Pancreas (tissue), 10 donors: ENCODE data around the gene VWF. TPM values are rescaled to one million over a fixed set of nuclear protein-coding genes. Genes with fewer than 3 reads are reported as not detected.

Experiments
- ATAC-seq, 4 donors: fragments of 200-7000 bp; cut with Tn5 transposase; one replicate each; pipeline versions ENCODE4 v1.8.0 to v1.9.1; 2020; ENCODE audit warnings: mild to moderate bottlenecking in 4 of 4, moderate library complexity in 4 of 4
- DNase-seq, 6 donors: peaks; one replicate each; pipeline ENCODE4 v3.0.0-alpha.2; 2020
- FAIRE-seq: peaks from 2 replicates; lab custom pipeline; 2012; peaks lifted over from hg19 to GRCh38; lab: Jason Lieb, UNC
- H3K27ac ChIP-seq, 4 donors: fragments of 200-600 bp; sonication (generic); 1 replicate in 3 of 4; 2 replicates in 1 of 4; pipeline versions ENCODE4 v1.5.0 to v1.8.0; 2020
- H3K27me3 ChIP-seq, 4 donors: fragments of 200-600 bp; one replicate each; pipeline ENCODE4 v1.8.0; 2021
- H3K36me3 ChIP-seq, 3 donors: fragments of 200-600 bp; sonication (generic) in 1 of 3; one replicate each; pipeline versions ENCODE4 v1.5.0 to v1.8.0; 2020 to 2021
- H3K4me1 ChIP-seq, 3 donors: fragments of 200-600 bp; one replicate each; pipeline ENCODE4 v1.8.0; 2021
- H3K4me3 ChIP-seq, 4 donors: fragments of 200-600 bp; sonication (generic) in 2 of 4; one replicate each; pipeline versions ENCODE4 v1.5.0 to v1.8.0; 2020 to 2021
- H3K9me3 ChIP-seq, 4 donors: fragments of 200-600 bp; one replicate each; pipeline ENCODE4 v1.8.0; 2021
- CTCF ChIP-seq, 4 donors: fragments of 200-600 bp; sonication (generic) in 3 of 4; IDR thresholded peaks; one replicate each; pipeline versions ENCODE4 v1.5.0 to v1.8.0; 2021; ENCODE audit warnings: antibody characterized with exemption in 4 of 4
- WGBS, 2 donors: extraction: QIAGEN DNeasy Blood & Tissue Kit; methylation state at CpG; one replicate each; pipeline ENCODE4 v1.1.7; 2013; 5-methylcytosine and 5-hydroxymethylcytosine counted together
- intact Hi-C, 3 donors: fragments of 100-400 bp; cut with DNase I; formaldehyde crosslinking; loops; one replicate each; pipeline versions ENCODE4 v1.11.1 to v1.14.2; 2022
- polyA plus RNA-seq, 2 donors: library from polyadenylated mRNA; stranded (reverse); fragments of 200-250 nt; gene quantifications; one replicate each; pipeline ENCODE4 v1.2.3, GENCODE V29; 2013
- total RNA-seq, 6 donors: library from RNA; stranded (reverse); fragmentation: NEBNext Ultra II Directional in 4 of 6; extraction: Animal tissue kit (Norgen Biotek cat#: 25700) in 4 of 6; gene quantifications; one replicate each; pipeline versions ENCODE4 v1.2.1 to v1.2.4, GENCODE V29; 2021 to 2023
- donor health status: healthy with polysubstance abuse.
- donor health status: DM: no; HTN: no; CAD: no; lungs with moderate emphysema.
- donor health status: DM: no; HTN: no; CAD: no.
- donor health status: control.
- donor health status: control.
- donor health status: Bipolar disorder and iron deficiency.
- donor health status: DM: yes; HTN: yes; CAD: no.
- donor health status: DM: no; HTN: no; CAD: no.
- donor health status: DM: no; HTN: no; CAD: no.
- donor health status: DM: yes; HTN: yes; CAD: no.

VWF gene
- total and polyA plus RNA-seq, 8 donors: 15.9 to 53.1 (median 29.1) TPM

DNA sequence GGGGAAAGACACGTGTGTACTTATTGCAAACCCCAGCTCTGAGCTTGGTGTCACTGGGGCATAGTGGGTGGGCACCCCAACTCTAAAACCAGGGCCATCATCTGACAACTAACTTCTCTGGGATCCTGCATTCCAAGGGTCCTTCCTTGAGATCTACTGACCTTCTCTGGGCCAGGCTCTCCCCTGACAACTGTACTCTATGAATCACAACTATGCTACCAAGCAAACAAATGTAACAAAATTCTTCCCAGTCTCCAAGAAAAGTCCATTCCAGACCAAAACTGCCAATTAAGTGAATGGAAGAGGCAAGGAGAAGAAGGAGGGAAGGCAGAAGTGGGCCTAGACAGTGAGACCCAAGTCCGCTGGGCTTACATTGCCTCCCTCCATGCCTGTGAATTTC lies 38.2 kb downstream of the VWF start:
- H3K9me3 ChIP-seq: no peaks in the 10 kb centered on the region
- TF ChIP-seq CTCF (IDR thresholded peaks at IDR 0.05): no peak
- no peak overlapping the region for H3K27ac ChIP-seq
- FAIRE-seq (no peak), ATAC-seq (no peak), DNase-seq (no peak)
- no peaks in the 10 kb centered on the region for H3K4me1 ChIP-seq
- H3K27me3 ChIP-seq: no peaks in the 10 kb centered on the region
- intact Hi-C loops: no loop called here
- 83 to 86% methylated on average over 2 of the region's 2 CpGs for WGBS, 2 donors
- H3K36me3 ChIP-seq: no peaks in the 10 kb centered on the region
- H3K4me3 ChIP-seq: no peak overlapping the region

DNA sequence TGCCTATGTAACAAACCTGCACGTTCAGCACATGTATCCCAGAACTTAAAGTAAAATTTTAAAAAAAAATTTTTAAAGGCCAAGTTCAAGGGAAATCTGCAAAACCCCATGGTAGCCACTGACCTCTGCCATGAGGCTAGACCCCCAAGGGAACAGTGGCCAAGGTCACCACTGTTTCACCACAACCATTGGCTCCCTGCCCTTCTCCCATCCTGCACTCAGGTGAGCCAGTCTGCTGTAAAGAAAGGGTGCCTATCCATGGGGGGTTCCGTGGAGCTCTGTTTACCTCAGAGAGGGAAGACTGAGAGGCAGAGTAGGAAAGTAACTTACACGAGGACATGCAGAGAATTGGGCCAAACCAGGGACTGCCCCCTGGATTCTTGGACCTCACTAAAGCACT lies 38.6 kb downstream of the VWF start:
- 61 to 62% methylated on average over 3 of the region's 3 CpGs for WGBS, 2 donors
- Histone ChIP-seq H3K36me3 (no peaks in the 10 kb centered on the region), H3K27me3 (no peaks in the 10 kb centered on the region), H3K27ac (no peak overlapping the region), H3K4me3 (no peak overlapping the region), H3K4me1 (no peaks in the 10 kb centered on the region), H3K9me3 (no peaks in the 10 kb centered on the region)
- FAIRE-seq (no peak), ATAC-seq (no peak), DNase-seq (no peak)
- no peak for TF ChIP-seq CTCF (IDR thresholded peaks at IDR 0.05)
- intact Hi-C loops: no loop called here

- ATAC-seq (no peak), DNase-seq (no peak), FAIRE-seq (no peak)
- no peaks in the 10 kb centered on the region for H3K9me3 ChIP-seq
- intact Hi-C loops: no loop called here
- no peaks in the 10 kb centered on the region for H3K4me1 ChIP-seq
- H3K36me3 ChIP-seq: no peaks in the 10 kb centered on the region
- H3K27me3 ChIP-seq: no peaks in the 10 kb centered on the region
- WGBS, 2 donors: 91 to 93% methylated on average over 6 of the region's 6 CpGs
- no peak overlapping the region for H3K4me3 ChIP-seq
- no peak overlapping the region for H3K27ac ChIP-seq
- TF ChIP-seq CTCF (IDR thresholded peaks at IDR 0.05): no peak
Measured at GRCh38 chr12:6084969-6085450, 39.5 kb downstream of the VWF start.

DNA sequence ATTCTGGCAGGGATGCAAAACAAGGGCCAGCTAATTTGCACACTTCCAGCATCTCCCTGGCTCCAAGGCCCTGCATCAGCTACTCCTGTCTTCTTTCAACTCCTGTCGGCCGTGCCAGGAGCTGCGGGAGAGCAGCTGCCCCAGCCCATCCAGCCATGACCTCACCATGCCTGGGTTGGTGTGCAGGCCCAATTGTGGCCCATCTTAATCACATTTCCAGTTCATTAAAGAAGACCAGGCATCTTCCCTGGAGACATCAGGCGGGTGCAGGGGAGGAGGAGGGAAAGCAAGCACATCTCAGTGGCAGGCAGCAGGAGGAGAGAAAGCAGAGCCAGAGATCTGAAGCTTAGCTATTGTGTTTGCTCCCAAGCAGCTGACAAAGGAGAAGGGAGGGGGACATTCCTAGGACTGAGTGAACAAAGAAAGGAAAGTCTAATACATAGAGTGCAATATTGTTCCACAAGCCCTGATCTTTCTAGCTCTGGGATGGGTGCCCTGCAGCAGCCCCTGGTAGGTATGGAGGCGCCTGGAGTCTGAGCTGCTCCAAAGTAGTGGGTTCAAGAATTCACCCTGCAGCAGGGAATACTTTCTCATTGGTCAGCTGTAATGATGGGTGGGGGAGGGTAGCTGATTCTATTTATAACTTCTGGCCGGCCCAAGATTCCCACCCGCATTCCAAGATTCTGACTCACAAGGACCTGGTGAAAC lies 40.1 kb downstream of the VWF start:
- no peak overlapping the region for H3K27ac ChIP-seq
- no peak for TF ChIP-seq CTCF (IDR thresholded peaks at IDR 0.05)
- 47 to 59% methylated on average over 7 of the region's 7 CpGs for WGBS, 2 donors

DNA sequence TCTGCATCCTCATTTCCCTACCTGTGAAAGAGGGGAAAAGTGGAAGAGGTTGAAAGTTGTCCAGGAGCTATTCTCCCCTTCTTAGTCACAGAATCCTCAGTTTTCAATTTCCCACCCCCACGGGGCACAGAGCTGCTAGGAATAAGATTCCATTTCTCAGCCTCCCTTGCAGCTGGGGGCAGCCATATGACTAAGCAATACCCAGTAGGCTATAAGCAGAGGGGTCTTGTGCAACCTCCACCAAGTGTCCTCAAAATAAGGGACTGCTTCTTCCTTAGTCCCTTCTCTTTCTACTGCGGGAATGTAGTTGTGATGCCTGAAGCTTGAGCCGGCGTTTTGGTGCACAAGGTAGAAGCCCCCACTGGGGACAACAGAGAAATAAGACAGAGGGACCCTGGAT lies 40.9 kb downstream of the VWF start:
- WGBS, 2 donors: 63 to 73% methylated on average over 4 of the region's 4 CpGs
- intact Hi-C loops: no loop called here
- no peak for FAIRE-seq
- no peak for DNase-seq
- Histone ChIP-seq H3K27ac (no peak overlapping the region), H3K27me3 (no peaks in the 10 kb centered on the region), H3K4me1 (no peaks in the 10 kb centered on the region), H3K4me3 (no peak overlapping the region), H3K36me3 (no peaks in the 10 kb centered on the region), H3K9me3 (no peaks in the 10 kb centered on the region)
- ATAC-seq: no peak
- no peak for TF ChIP-seq CTCF (IDR thresholded peaks at IDR 0.05)

More for the DNA sequence above, 40.1 kb downstream of the VWF start:
- Histone ChIP-seq H3K27me3 (no peaks in the 10 kb centered on the region), H3K4me1 (no peaks in the 10 kb centered on the region), H3K4me3 (no peak overlapping the region), H3K9me3 (no peaks in the 10 kb centered on the region), H3K36me3 (no peaks in the 10 kb centered on the region)
- FAIRE-seq: no peak
- no peak for ATAC-seq
- intact Hi-C loops: no loop called here
- DNase-seq: no peak
